ENCODE data around the gene MALSU1.

GRCh38 chr7:23353172-23353571, 54.0 kb downstream of the MALSU1 start:
- TF ChIP-seq CTCF (conservative IDR thresholded peaks at IDR 0.05 in 1 of 2, IDR thresholded peaks at IDR 0.05 in 1 of 2; ENCODE audit: low read depth in 1 of 2, low read length in 2 of 2) (no peak), EZH2 (IDR thresholded peaks at IDR 0.05; ENCODE audit: low read length, missing control alignments) (no peak)

Measured in fibroblast of lung (primary cell).